ENCODE measurements around the gene CATSPER4. TPM values are rescaled to one million over a fixed set of nuclear protein-coding genes. Genes with fewer than 3 reads are reported as not detected.

Gene CATSPER4
- total RNA-seq, 1 experiment from 2014 or later: 0.20 TPM

DNA sequence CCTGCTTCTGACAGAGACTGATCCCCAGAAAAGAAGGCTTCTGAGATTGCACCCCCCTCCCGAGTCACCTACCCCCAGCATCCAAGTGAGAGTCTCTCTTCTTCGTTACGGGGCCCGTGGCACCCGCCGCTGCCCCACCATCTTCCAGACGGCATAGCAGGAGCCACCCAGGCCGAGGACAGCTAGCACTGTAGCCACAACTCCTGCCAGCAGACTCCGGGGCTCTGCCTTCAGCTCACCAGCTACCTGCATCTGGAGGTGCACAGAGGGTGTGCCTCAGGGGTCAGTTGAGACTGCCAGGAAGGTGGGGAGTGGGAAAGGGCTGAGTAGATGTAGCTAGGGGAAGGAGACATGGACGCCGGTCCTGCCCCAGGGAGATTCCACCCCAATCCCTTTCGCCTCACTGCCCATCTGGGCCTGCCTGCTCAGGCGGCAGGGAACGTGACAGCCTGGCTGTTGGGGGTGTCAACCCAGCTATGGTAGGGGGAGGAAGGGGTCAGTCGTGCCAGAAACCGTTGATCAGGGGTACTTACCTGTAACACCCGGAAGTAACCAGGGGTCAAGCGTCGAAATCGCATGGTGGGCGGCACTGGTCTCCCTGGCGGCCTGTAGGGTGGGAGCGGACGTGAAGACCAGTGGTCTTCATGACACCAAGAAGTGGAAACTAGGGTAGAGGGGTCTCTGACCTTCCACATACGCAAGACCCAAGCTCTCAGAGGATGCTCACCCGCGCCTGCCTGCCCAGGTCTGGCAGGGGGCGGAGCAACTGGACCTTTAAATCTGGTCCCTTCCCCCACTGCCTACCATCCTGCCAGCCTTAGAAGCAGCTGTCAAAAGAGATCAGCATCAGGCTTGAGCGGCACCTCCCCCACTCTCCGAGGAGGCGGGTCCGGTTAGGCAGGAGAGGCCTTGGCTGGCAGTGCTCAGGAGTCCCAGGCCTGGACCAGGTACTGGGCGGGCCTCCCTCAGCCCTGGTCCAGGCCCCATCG lies 19.0 kb upstream of the CATSPER4 start, which contains the start of gene ZNF593OS:
Gene ZNF593OS, minus strand, starts transcription at position 749 of the 989 bp plus-strand sequence. Its CDS starts 171 bp downstream, at position 578.
- Mint-ChIP-seq H3K4me3 (ENCODE audit: unreplicated experiment) (peak within 1 kb of the TSS; percentile 79), H3K4me1 (ENCODE audit: low read depth, unreplicated experiment) (no peaks in the 10 kb centered on the region), H3K36me3 (ENCODE audit: insufficient read depth, unreplicated experiment) (peaks cover 9% of the 10 kb centered on the region), H3K27me3 (ENCODE audit: insufficient read depth, unreplicated experiment) (no peaks in the 10 kb centered on the region), H3K9me3 (ENCODE audit: unreplicated experiment) (no peaks in the 10 kb centered on the region), H3K27ac (ENCODE audit: unreplicated experiment) (no peak within 1 kb of the TSS)
- TF ChIP-seq, protein P1, sequence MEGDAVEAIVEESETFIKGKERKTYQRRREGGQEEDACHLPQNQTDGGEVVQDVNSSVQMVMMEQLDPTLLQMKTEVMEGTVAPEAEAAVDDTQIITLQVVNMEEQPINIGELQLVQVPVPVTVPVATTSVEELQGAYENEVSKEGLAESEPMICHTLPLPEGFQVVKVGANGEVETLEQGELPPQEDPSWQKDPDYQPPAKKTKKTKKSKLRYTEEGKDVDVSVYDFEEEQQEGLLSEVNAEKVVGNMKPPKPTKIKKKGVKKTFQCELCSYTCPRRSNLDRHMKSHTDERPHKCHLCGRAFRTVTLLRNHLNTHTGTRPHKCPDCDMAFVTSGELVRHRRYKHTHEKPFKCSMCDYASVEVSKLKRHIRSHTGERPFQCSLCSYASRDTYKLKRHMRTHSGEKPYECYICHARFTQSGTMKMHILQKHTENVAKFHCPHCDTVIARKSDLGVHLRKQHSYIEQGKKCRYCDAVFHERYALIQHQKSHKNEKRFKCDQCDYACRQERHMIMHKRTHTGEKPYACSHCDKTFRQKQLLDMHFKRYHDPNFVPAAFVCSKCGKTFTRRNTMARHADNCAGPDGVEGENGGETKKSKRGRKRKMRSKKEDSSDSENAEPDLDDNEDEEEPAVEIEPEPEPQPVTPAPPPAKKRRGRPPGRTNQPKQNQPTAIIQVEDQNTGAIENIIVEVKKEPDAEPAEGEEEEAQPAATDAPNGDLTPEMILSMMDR (IDR thresholded peaks at IDR 0.05; ENCODE audit: insufficient read depth in 1 of 2, low read depth in 1 of 2, low read length in 1 of 2, severe bottlenecking in 1 of 2, unreplicated experiment in 1 of 2): no peak
- no peaks in the 10 kb centered on the region for H3K4me1 ChIP-seq
- no peak for DNase-seq
- ChIA-PET CTCF (no interaction called here), POLR2A (no interaction called here)
- intact Hi-C loops (cut with micrococcal nuclease; ENCODE audit: unreplicated experiment): no loop called here
- no peaks in the 10 kb centered on the region for H3K27me3 ChIP-seq (replicated peaks; ENCODE audit: control insufficient read depth, insufficient read depth, low read length)
- BruUV-seq (replicated peaks): no TSS peak
- H3K4me3 ChIP-seq (ENCODE audit: low read depth, low read length): peak within 1 kb of the TSS; percentile 81
- H3K9me3 ChIP-seq: no peaks in the 10 kb centered on the region
- H3K36me3 ChIP-seq (ENCODE audit: control insufficient read depth, insufficient read depth, low read length): no peaks in the 10 kb centered on the region

DNA sequence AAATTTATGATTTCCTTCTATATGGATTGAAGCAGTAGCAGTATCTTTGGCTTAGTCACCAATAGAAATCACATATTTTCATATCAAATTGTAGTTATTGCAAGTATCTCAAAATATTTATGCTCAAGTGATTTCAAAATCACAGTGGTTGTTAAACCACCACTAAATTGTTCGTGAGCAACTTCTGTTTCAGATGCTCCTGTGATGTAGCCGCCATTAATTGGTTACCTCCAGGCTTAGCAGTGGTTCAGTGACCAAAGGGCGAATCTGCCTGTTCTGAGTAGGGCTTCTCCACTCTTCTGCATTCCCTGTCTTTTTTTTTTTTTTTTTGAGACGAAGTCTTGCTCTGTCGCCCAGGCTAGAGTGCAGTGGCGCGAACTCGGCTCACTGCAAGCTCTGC lies 15.1 kb upstream of the CATSPER4 start:
- Histone ChIP-seq H3K36me3 (ENCODE audit: control insufficient read depth, insufficient read depth, low read length) (no peaks in the 10 kb centered on the region), H3K4me1 (no peaks in the 10 kb centered on the region), H3K27me3 (replicated peaks; ENCODE audit: control insufficient read depth, insufficient read depth, low read length) (no peaks in the 10 kb centered on the region), H3K4me3 (ENCODE audit: low read depth, low read length) (no peak overlapping the region), H3K9me3 (no peaks in the 10 kb centered on the region)
- TF ChIP-seq, protein P1 (IDR thresholded peaks at IDR 0.05; ENCODE audit: insufficient read depth in 1 of 2, low read depth in 1 of 2, low read length in 1 of 2, severe bottlenecking in 1 of 2, unreplicated experiment in 1 of 2): no peak
- no peaks in the 10 kb centered on the region for H3K9me3 Mint-ChIP-seq (ENCODE audit: unreplicated experiment)
- H3K4me1 Mint-ChIP-seq (ENCODE audit: low read depth, unreplicated experiment): peaks cover 7% of the 10 kb centered on the region
- no TSS peak for BruUV-seq (replicated peaks)
- ChIA-PET POLR2A (no interaction called here), CTCF (no interaction called here)
- H3K27me3 Mint-ChIP-seq (ENCODE audit: insufficient read depth, unreplicated experiment): no peaks in the 10 kb centered on the region
- H3K27ac Mint-ChIP-seq (ENCODE audit: unreplicated experiment): no peak overlapping the region
- peaks cover 4% of the 10 kb centered on the region for H3K36me3 Mint-ChIP-seq (ENCODE audit: insufficient read depth, unreplicated experiment)
- no peak overlapping the region for H3K4me3 Mint-ChIP-seq (ENCODE audit: unreplicated experiment)
- DNase-seq: no peak
- intact Hi-C loops (cut with micrococcal nuclease; ENCODE audit: unreplicated experiment): no loop called here

DNA sequence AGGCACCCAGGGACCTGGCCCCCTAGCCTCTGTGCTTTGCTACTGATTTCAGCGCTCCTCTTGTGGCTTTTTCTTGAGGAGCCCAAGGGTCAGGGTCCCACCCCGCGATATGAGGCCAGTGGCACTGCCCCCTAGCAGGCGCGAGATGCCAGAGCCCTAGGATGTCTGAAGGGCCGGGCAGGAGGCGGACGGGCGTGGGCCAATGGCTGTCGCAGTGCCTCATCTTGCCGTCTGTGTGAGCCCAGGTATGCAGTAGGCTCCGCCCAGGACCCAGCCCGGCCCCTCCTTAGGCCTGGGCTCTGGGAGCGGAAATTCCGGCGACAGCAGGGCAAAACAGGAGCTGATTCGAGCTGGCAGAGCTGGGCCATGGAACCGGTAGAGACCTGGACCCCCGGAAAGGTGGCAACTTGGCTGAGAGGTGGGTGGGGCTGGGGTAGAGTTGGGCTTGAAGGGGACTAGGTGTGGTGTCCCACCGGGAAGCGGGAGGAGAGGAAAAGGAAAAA lies 13.2 kb upstream of the CATSPER4 start, which contains the start of gene CNKSR1:
Gene CNKSR1, plus strand, starts transcription at position 310 of the 503 bp plus-strand sequence. Its CDS starts 57 bp downstream, at position 367.
- no TSS peak for BruUV-seq (replicated peaks)
- CTCF ChIA-PET: interaction anchor here (0.9 to 2.6 kb wide), 7 partner anchors 7 to 240 kb away, joined by 3 to 18 read pairs (median 4); partner anchors contain the start of genes CEP85 and ZNF593

More for the DNA sequence above, 13.2 kb upstream of the CATSPER4 start, which contains the start of gene CNKSR1:
- Histone ChIP-seq H3K27me3 (replicated peaks; ENCODE audit: control insufficient read depth, insufficient read depth, low read length) (no peaks in the 10 kb centered on the region), H3K4me3 (ENCODE audit: low read depth, low read length) (peak within 1 kb of the TSS; percentile 49), H3K36me3 (ENCODE audit: control insufficient read depth, insufficient read depth, low read length) (peaks cover 1% of the 10 kb centered on the region; the same call in 1 of the 2 replicates), H3K9me3 (no peaks in the 10 kb centered on the region), H3K4me1 (no peaks in the 10 kb centered on the region)
- no peaks in the 10 kb centered on the region for H3K9me3 Mint-ChIP-seq (ENCODE audit: unreplicated experiment)
- TF ChIP-seq, protein P1 (IDR thresholded peaks at IDR 0.05; ENCODE audit: insufficient read depth in 1 of 2, low read depth in 1 of 2, low read length in 1 of 2, severe bottlenecking in 1 of 2, unreplicated experiment in 1 of 2): peak; percentile 16 to 53
- H3K27me3 Mint-ChIP-seq (ENCODE audit: insufficient read depth, unreplicated experiment): no peaks in the 10 kb centered on the region
- peak; percentile 79 to 82 for DNase-seq
- intact Hi-C loops (cut with micrococcal nuclease; ENCODE audit: unreplicated experiment): no loop called here
- peak within 1 kb of the TSS; percentile 87 for H3K27ac Mint-ChIP-seq (ENCODE audit: unreplicated experiment)
- no peaks in the 10 kb centered on the region for H3K36me3 Mint-ChIP-seq (ENCODE audit: insufficient read depth, unreplicated experiment)
- POLR2A ChIA-PET: interaction anchor here (1.3 kb wide), 1 partner anchor 57 kb away, joined by 4 read pairs; the partner anchor contains the start of gene CEP85
- H3K4me3 Mint-ChIP-seq (ENCODE audit: unreplicated experiment): peak within 1 kb of the TSS; percentile 85
- H3K4me1 Mint-ChIP-seq (ENCODE audit: low read depth, unreplicated experiment): peaks cover 7% of the 10 kb centered on the region

Data from Caco-2 (cell line).